Osteoblast (primary cell): ENCODE data around the gene RGS1. TPM values are rescaled to one million over a fixed set of nuclear protein-coding genes. Genes with fewer than 3 reads are reported as not detected.

ENCODE experiments used
- DNase-seq: peaks from one replicate; pipeline ENCODE4 v3.0.0; 2011; ENCODE audit warnings: low spot score, mixed read lengths; ENCODE audit not compliant: insufficient read length; ENCODE audit errors: missing footprints
- H2AFZ ChIP-seq: 2 replicates; pipeline ENCODE4 v1.6.0; 2011; ENCODE audit warnings: mild to moderate bottlenecking, low read length
- H3K27ac ChIP-seq: 2 replicates; pipeline ENCODE4 v1.5.1; 2011; ENCODE audit warnings: mild to moderate bottlenecking, low read depth, low read length, moderate library complexity
- H3K27me3 ChIP-seq: 2 replicates; pipeline ENCODE4 v1.6.0; 2012; ENCODE audit warnings: mild to moderate bottlenecking, control low read depth, inconsistent platforms, low read length, moderate library complexity; ENCODE audit not compliant: insufficient read depth
- H3K36me3 ChIP-seq: 2 replicates; pipeline ENCODE4 v1.5.1; 2011; ENCODE audit warnings: mild to moderate bottlenecking, low read length, control low read depth, moderate library complexity; ENCODE audit not compliant: insufficient read depth
- H3K4me1 ChIP-seq: 2 replicates; pipeline ENCODE4 v1.5.1; 2011; ENCODE audit warnings: mild to moderate bottlenecking, low read length, control low read depth, moderate library complexity; ENCODE audit not compliant: insufficient read depth
- H3K4me2 ChIP-seq: 2 replicates; pipeline ENCODE4 v1.6.0; 2011; ENCODE audit warnings: mild to moderate bottlenecking, low read length; ENCODE audit not compliant: insufficient read depth
- H3K4me3 ChIP-seq: fragments of 200-600 bp; sonication (generic); 3 replicates; pipeline ENCODE4 v1.5.1; 2012; ENCODE audit warnings: mild to moderate bottlenecking, low read length, inconsistent platforms; ENCODE audit not compliant: insufficient read depth
- H3K79me2 ChIP-seq: 2 replicates; pipeline ENCODE4 v1.6.0; 2012; ENCODE audit warnings: mild to moderate bottlenecking, low read length, control low read depth, inconsistent platforms; ENCODE audit not compliant: insufficient read depth
- H3K9me3 ChIP-seq: 2 replicates; pipeline ENCODE4 v1.5.1; 2011; ENCODE audit warnings: low read depth, low read length, control low read depth
- H4K20me1 ChIP-seq: 2 replicates; pipeline ENCODE4 v1.6.0; 2012; ENCODE audit warnings: mild to moderate bottlenecking, low read length, control low read depth; ENCODE audit not compliant: insufficient read depth
- total RNA-seq: library from RNA; depleted of rRNA; stranded (reverse); fragments of >200 nt; gene quantifications from 2 replicates; pipeline ENCODE4 v1.2.3, GENCODE V29; 2012
- TF ChIP-seq, protein P1 (sequence below): IDR thresholded peaks from 2 replicates; pipeline ENCODE4 v1.5.1; 2011; ENCODE audit warnings: mild to moderate bottlenecking, low read depth, low read length, moderate library complexity; ENCODE audit errors: extremely low read depth

RGS1 gene
- total RNA-seq, 1 donor = not detected

DNA sequence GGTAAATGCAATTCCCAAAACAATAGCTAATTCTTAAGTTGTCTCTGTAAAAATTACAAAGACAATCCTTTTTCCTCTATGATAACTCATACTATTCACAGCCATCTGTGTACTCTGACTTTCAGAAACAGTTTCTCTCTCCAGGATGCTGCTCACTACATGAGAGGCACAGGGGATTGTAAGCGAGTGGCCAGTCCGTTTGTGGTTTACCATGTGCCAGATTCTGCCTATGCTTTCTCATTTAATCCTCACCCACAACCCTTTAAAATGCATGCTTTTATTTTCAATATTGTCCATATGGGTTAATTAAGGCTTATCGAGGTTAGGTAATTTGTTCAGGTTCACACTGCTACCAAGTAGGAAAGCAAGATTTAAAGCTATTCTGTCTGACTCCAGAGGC lies 23.0 kb downstream of the RGS1 start:
- no peaks in the 10 kb centered on the region for H3K9me3 ChIP-seq
- no peak overlapping the region for H3K4me3 ChIP-seq
- no peaks in the 10 kb centered on the region for H4K20me1 ChIP-seq
- no peaks in the 10 kb centered on the region for H3K4me1 ChIP-seq
- no peak for DNase-seq
- TF ChIP-seq, protein P1, sequence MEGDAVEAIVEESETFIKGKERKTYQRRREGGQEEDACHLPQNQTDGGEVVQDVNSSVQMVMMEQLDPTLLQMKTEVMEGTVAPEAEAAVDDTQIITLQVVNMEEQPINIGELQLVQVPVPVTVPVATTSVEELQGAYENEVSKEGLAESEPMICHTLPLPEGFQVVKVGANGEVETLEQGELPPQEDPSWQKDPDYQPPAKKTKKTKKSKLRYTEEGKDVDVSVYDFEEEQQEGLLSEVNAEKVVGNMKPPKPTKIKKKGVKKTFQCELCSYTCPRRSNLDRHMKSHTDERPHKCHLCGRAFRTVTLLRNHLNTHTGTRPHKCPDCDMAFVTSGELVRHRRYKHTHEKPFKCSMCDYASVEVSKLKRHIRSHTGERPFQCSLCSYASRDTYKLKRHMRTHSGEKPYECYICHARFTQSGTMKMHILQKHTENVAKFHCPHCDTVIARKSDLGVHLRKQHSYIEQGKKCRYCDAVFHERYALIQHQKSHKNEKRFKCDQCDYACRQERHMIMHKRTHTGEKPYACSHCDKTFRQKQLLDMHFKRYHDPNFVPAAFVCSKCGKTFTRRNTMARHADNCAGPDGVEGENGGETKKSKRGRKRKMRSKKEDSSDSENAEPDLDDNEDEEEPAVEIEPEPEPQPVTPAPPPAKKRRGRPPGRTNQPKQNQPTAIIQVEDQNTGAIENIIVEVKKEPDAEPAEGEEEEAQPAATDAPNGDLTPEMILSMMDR = no peak
- no peak overlapping the region for H3K27ac ChIP-seq
- no peak overlapping the region for H3K4me2 ChIP-seq
- peak overlapping the region; percentile 34 for H2AFZ ChIP-seq
- H3K27me3 ChIP-seq = no peaks in the 10 kb centered on the region
- H3K36me3 ChIP-seq = no peaks in the 10 kb centered on the region
- H3K79me2 ChIP-seq = no peaks in the 10 kb centered on the region

DNA sequence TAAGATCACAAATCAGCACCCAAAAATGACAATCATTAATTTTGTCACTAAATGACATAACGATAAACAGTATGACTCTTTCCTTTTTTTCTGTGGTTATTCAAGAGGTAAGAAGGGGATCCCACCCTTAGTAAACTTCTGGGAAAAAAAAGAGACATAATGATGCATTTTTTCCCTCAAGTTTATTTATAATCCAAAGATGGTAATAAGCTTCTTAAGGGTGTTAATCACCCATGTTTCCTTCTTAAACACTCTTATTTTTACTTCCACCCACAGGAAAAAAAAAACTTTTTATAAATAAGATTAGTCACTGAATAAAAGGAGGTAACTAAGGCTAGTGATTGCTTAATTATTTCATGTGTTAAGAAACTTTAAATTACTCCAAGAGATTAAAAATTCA lies 24.7 kb downstream of the RGS1 start:
- Histone ChIP-seq H3K27ac (no peak overlapping the region), H3K4me1 (no peaks in the 10 kb centered on the region), H3K9me3 (no peaks in the 10 kb centered on the region), H4K20me1 (no peaks in the 10 kb centered on the region), H2AFZ (no peak overlapping the region), H3K36me3 (no peaks in the 10 kb centered on the region), H3K4me2 (no peak overlapping the region), H3K79me2 (no peaks in the 10 kb centered on the region), H3K4me3 (no peak overlapping the region), H3K27me3 (no peaks in the 10 kb centered on the region)
- TF ChIP-seq, protein P1 = no peak
- no peak for DNase-seq

DNA sequence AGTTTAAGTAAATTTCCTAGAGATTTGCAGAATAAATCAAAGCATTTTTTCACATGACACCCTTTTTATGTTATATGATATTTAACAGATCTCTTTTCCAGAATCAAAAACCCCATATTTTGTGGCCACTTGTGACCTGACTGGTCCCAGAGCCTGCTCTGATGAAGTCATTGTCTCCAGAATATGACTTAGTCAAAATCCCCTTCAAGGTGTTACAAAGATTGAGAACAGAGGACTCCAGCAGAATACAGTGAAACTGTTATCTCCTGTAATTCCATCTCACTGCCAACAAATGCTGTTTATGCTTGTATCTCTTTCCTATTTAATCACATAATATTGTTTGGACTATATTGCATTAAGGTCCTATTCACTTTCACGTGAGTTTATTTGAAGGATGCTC lies 25.6 kb downstream of the RGS1 start:
- H3K9me3 ChIP-seq = no peaks in the 10 kb centered on the region
- TF ChIP-seq, protein P1 = no peak
- DNase-seq = no peak
- no peaks in the 10 kb centered on the region for H3K4me1 ChIP-seq
- no peak overlapping the region for H3K4me3 ChIP-seq
- H3K36me3 ChIP-seq = no peaks in the 10 kb centered on the region
- no peaks in the 10 kb centered on the region for H3K79me2 ChIP-seq
- H4K20me1 ChIP-seq = no peaks in the 10 kb centered on the region
- no peaks in the 10 kb centered on the region for H3K27me3 ChIP-seq
- no peak overlapping the region for H2AFZ ChIP-seq
- H3K4me2 ChIP-seq = no peak overlapping the region
- H3K27ac ChIP-seq = no peak overlapping the region

DNA sequence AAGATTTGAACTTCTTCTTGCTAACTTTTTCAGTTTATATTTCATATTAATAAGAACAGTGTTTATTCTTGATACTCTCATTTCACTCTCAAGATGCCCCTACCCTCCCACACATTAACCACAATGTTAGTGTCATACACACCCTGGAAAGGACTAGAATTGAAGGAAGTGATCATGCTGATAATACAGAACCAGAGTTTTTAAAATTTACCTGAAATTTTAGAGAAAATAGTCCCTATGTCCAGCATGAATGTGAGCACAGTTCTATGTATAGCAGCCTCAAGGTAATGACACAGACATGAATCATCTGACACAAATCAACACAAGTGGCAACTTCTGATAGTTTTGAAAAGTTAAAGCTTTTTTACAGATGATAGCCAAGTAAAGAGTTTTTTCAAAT lies 26.0 kb downstream of the RGS1 start:
- Histone ChIP-seq H3K79me2 (no peaks in the 10 kb centered on the region), H3K4me1 (no peaks in the 10 kb centered on the region), H4K20me1 (no peaks in the 10 kb centered on the region), H3K27ac (no peak overlapping the region), H3K9me3 (no peaks in the 10 kb centered on the region), H3K4me2 (no peak overlapping the region), H2AFZ (no peak overlapping the region), H3K27me3 (no peaks in the 10 kb centered on the region), H3K4me3 (no peak overlapping the region), H3K36me3 (no peaks in the 10 kb centered on the region)
- TF ChIP-seq, protein P1 = no peak
- no peak for DNase-seq
